HCT116 (cell line): Measurements from ENCODE around the gene TEX13A. TPM values are rescaled to one million over a fixed set of nuclear protein-coding genes. Genes with fewer than 3 reads are reported as not detected.

Experiments
- ATAC-seq: fragments of 200-7000 bp; cut with Tn5 transposase; 2 replicates; pipeline ENCODE4 v1.9.1; 2020; ENCODE audit warnings: mild to moderate bottlenecking, moderate library complexity
- Bru-seq: library from RNA; stranded (reverse); fragments of 400-500 nt; gene quantifications from one replicate; lab custom pipeline; 2021; lab: Mats Ljungman, UMichigan
- BruChase-seq, 2 experiments: library from RNA; stranded (reverse); fragments of 400-500 nt; gene quantifications; one replicate each; lab custom pipeline; 2021; lab: Mats Ljungman, UMichigan
- BruUV-seq: library from RNA; stranded (reverse); fragments of 400-500 nt; replicated peaks from 2 replicates; lab custom pipeline; 2021; lab: Mats Ljungman, UMichigan
- CTCF ChIA-PET: fragments of 300-600 bp; sonication (Branson Sonifier 250); formaldehyde crosslinking; loops from one replicate; lab custom pipeline; 2021; ENCODE audit warnings: antibody characterized with exemption; lab: Charles Lee
- POLR2A ChIA-PET: fragments of 300-600, 350-600 bp; sonication (Branson Sonifier 250); formaldehyde crosslinking; loops from one replicate; lab custom pipeline; 2021; ENCODE audit warnings: antibody characterized with exemption; lab: Charles Lee
- RAD21 ChIA-PET, 2 experiments: fragments of 300-600 bp; sonication (Branson Sonifier 250); formaldehyde crosslinking; loops; one replicate each; lab custom pipeline; 2023; ENCODE audit warnings: low total read pairs in 2 of 2; ENCODE audit not compliant: uncharacterized antibody in 2 of 2, unreplicated experiment in 2 of 2, low non-redundant PET in 1 of 2; lab: Charles Lee
- DNase-seq: peaks from one replicate; pipeline ENCODE4 v3.0.0-alpha.2; 2010; ENCODE audit warnings: low read depth, low spot score
- H2AFZ ChIP-seq: fragments of 200-600 bp; shearing (Covaris generic), sonication (generic); 2 replicates; pipeline ENCODE4 v1.6.1; 2017; ENCODE audit warnings: low read depth, mixed run types, mixed read lengths, antibody characterized with exemption, low read length; ENCODE audit not compliant: poor library complexity, severe bottlenecking
- H3K27ac ChIP-seq: 2 replicates; pipeline ENCODE4 v1.5.1; 2012; ENCODE audit warnings: low read depth, low read length
- H3K27me3 ChIP-seq: fragments of 200-600 bp; sonication (generic); 2 replicates; pipeline ENCODE4 v1.6.1; 2016; ENCODE audit warnings: mixed run types, low read length, mixed read lengths; ENCODE audit not compliant: insufficient read depth
- H3K36me3 ChIP-seq, 2 experiments: fragments of 200-500 bp in 1 of 2; fragments of 200-600 bp in 1 of 2; sonication (Bioruptor generic) in 1 of 2; sonication (generic) in 1 of 2; 2 replicates each; pipeline versions ENCODE4 v1.5.1 to v1.6.1; 2014 to 2016; ENCODE audit warnings: low read length in 2 of 2, inconsistent platforms in 1 of 2, mixed read lengths in 1 of 2, mixed run types in 1 of 2; ENCODE audit not compliant: insufficient read depth in 2 of 2, control insufficient read depth in 1 of 2
- H3K4me1 ChIP-seq, 2 experiments: fragments of 200-600 bp in 1 of 2; sonication (generic) in 1 of 2; 2 replicates each; pipeline versions ENCODE4 v1.5.1 to v1.6.1; 2012 to 2017; ENCODE audit warnings: low read length in 2 of 2, inconsistent platforms in 1 of 2, mild to moderate bottlenecking in 1 of 2, mixed read lengths in 1 of 2, mixed run types in 1 of 2, moderate library complexity in 1 of 2; ENCODE audit not compliant: insufficient read depth in 2 of 2, control insufficient read depth in 1 of 2
- H3K4me2 ChIP-seq: fragments of 200-600 bp; sonication (generic); 2 replicates; pipeline ENCODE4 v1.6.1; 2017; ENCODE audit warnings: mixed run types, low read length, mixed read lengths
- H3K4me3 ChIP-seq, 2 experiments: fragments of 200-600 bp in 1 of 2; sonication (generic) in 1 of 2; replicated peaks in 1 of 2; 2 replicates each; pipeline ENCODE4 v1.5.1; 2011 to 2016; ENCODE audit warnings: low read length in 2 of 2, control low read depth in 1 of 2, low read depth in 1 of 2, mild to moderate bottlenecking in 1 of 2, mixed read lengths in 1 of 2, mixed run types in 1 of 2
- H3K79me2 ChIP-seq: fragments of 200-600 bp; sonication (generic); 2 replicates; pipeline ENCODE4 v1.6.1; 2017; ENCODE audit warnings: mild to moderate bottlenecking, mixed run types, low read length, moderate library complexity, mixed read lengths; ENCODE audit not compliant: insufficient read depth
- H3K9ac ChIP-seq: fragments of 200-600 bp; sonication (generic); 2 replicates; pipeline ENCODE4 v1.6.1; 2016; ENCODE audit warnings: low read length, mixed read lengths
- H3K9me2 ChIP-seq: fragments of 200-600 bp; sonication (generic), shearing (Covaris generic); 2 replicates; pipeline ENCODE4 v1.6.1; 2017; ENCODE audit warnings: mixed run types, mild to moderate bottlenecking, moderate library complexity; ENCODE audit not compliant: insufficient read depth
- H3K9me3 ChIP-seq, 2 experiments: fragments of 200-500 bp in 1 of 2; fragments of 200-600 bp in 1 of 2; sonication (Bioruptor generic) in 1 of 2; sonication (generic) in 1 of 2; 2 replicates each; pipeline ENCODE4 v1.6.1; 2014 to 2017; ENCODE audit warnings: low read length in 2 of 2, mixed read lengths in 2 of 2, inconsistent platforms in 1 of 2, low read depth in 1 of 2, mild to moderate bottlenecking in 1 of 2, mixed run types in 1 of 2, moderate library complexity in 1 of 2; ENCODE audit not compliant: control insufficient read depth in 1 of 2, insufficient read depth in 1 of 2
- H4K20me1 ChIP-seq: fragments of 200-600 bp; sonication (generic), shearing (Covaris generic); 2 replicates; pipeline ENCODE4 v1.6.1; 2017; ENCODE audit warnings: mixed run types, mild to moderate bottlenecking, moderate library complexity; ENCODE audit not compliant: insufficient read depth
- CTCF ChIP-seq, 3 experiments: fragments of 200-600 bp in 1 of 3; sonication (generic) in 1 of 3; IDR thresholded peaks in 2 of 3; conservative IDR thresholded peaks in 1 of 3; 2 replicates each; pipeline ENCODE4 v1.5.1; 2012 to 2017; ENCODE audit warnings: low read depth in 2 of 3, low read length in 2 of 3, antibody characterized with exemption in 1 of 3, borderline replicate concordance in 1 of 3, control low read depth in 1 of 3, mild to moderate bottlenecking in 1 of 3, mixed read lengths in 1 of 3, mixed run types in 1 of 3, moderate library complexity in 1 of 3; ENCODE audit not compliant: insufficient read depth in 1 of 3
- intact Hi-C: fragments of 100-400 bp; cut with micrococcal nuclease; formaldehyde crosslinking; loops from 2 replicates; pipeline ENCODE4 v1.10.0; 2022
- long read RNA-seq: library from polyadenylated mRNA; unstranded; transcript quantifications from one replicate; pipeline ENCODE4 v2.0.0, GENCODE V29; 2021; ENCODE audit not compliant: unreplicated experiment
- polyA plus RNA-seq: library from polyadenylated mRNA; unstranded; fragments of >200 nt; gene quantifications from 2 replicates; pipeline ENCODE4 v1.2.1, GENCODE V29; 2012; ENCODE audit warnings: missing spikeins
- total RNA-seq: library from RNA; stranded (reverse); gene quantifications from one replicate; pipeline ENCODE4 v1.2.1, GENCODE V29; 2021; ENCODE audit not compliant: unreplicated experiment
- TF ChIP-seq, protein P1 (sequence below): IDR thresholded peaks from 2 replicates; pipeline ENCODE4 v1.6.1; 2012

TEX13A gene, protein sequence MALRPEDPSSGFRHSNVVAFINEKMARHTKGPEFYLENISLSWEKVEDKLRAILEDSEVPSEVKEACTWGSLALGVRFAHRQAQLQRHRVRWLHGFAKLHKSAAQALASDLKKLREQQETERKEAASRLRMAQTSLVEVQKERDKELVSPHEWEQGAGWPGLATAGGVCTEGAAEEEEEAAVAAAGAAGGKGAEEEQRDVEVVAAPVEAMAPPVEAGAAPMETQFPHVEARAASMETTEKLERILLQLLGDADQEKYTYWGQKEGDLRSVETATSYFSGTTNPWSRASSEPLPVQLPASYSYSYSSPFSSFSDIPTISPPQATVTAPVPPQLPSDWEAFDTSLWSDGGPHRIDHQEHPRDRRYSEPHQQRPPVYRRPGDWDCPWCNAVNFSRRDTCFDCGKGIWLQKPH
- total RNA-seq (not detected), Bru-seq, nascent RNA (not detected), BruChase-seq, experiment 1, labeled RNA remaining after a 6-hour chase (not detected), BruChase-seq, experiment 2, labeled RNA remaining after a 2-hour chase (not detected)
- not detected in 2 replicates for polyA plus RNA-seq
- long read RNA-seq = 0 reads

- CTCF ChIA-PET = no interaction called here
Measured at GRCh38 chrX:105220636-105221035, at the start of gene TEX13A. TEX13A (minus strand) TSS chrX:105220694; CDS start chrX:105220397, 297 bp downstream.

More at GRCh38 chrX:105220636-105221035, at the start of gene TEX13A:
- no peaks in the 10 kb centered on the region; the same call in 1 of the 2 replicates for H4K20me1 ChIP-seq
- no TSS peak for BruUV-seq
- no peaks in the 10 kb centered on the region for H3K9me3 ChIP-seq
- H3K4me2 ChIP-seq = no peak within 1 kb of the TSS
- RAD21 ChIA-PET = no interaction called here
- 0 out of 6 replicates have a peak, but pooled peaks of 1 of the 3 experiments have one; percentile 6 for TF ChIP-seq CTCF (IDR thresholded peaks at IDR 0.05 in 2 of 3, conservative IDR thresholded peaks at IDR 0.05 in 1 of 3; ENCODE audit: borderline replicate concordance in 1 of 3, insufficient read depth in 1 of 3, low read depth in 2 of 3, low read length in 2 of 3)
- TF ChIP-seq, protein P1, sequence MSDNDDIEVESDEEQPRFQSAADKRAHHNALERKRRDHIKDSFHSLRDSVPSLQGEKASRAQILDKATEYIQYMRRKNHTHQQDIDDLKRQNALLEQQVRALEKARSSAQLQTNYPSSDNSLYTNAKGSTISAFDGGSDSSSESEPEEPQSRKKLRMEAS = no peak
- intact Hi-C loops = no loop called here
- H3K4me1 ChIP-seq = no peaks in the 10 kb centered on the region
- no peak for ATAC-seq
- no peaks in the 10 kb centered on the region for H3K36me3 ChIP-seq
- H3K4me3 ChIP-seq = no peak within 1 kb of the TSS
- DNase-seq = no peak
- no peaks in the 10 kb centered on the region for H3K27me3 ChIP-seq
- no peaks in the 10 kb centered on the region for H3K79me2 ChIP-seq
- no peaks in the 10 kb centered on the region for H3K9me2 ChIP-seq
- H3K9ac ChIP-seq = no peak within 1 kb of the TSS
- POLR2A ChIA-PET = no interaction called here
- H3K27ac ChIP-seq = no peak within 1 kb of the TSS
- no peak within 1 kb of the TSS for H2AFZ ChIP-seq
